CD14-positive monocyte (primary cell): ENCODE results near the gene ANKEF1. TPM values are rescaled to one million over a fixed set of nuclear protein-coding genes. Genes with fewer than 3 reads are reported as not detected.

Source experiments
- DNase-seq, 3 donors: peaks; one replicate each; pipeline ENCODE4 v3.0.0-alpha.2; 2011 to 2022
- H2AFZ ChIP-seq: 2 replicates; pipeline ENCODE4 v1.6.0; 2012; ENCODE audit warnings: mild to moderate bottlenecking, low read depth, low read length, inconsistent platforms; ENCODE audit not compliant: insufficient read depth, poor library complexity, severe bottlenecking
- H3K27ac ChIP-seq, 2 donors: 1 replicate in 1 of 2; 2 replicates in 1 of 2; pipeline ENCODE4 v1.5.1; 2012 to 2013; ENCODE audit warnings: low read length in 2 of 2, control low read depth in 1 of 2, inconsistent platforms in 1 of 2, low read depth in 1 of 2, mild to moderate bottlenecking in 1 of 2
- H3K27me3 ChIP-seq, 2 donors: one replicate each; pipeline versions ENCODE4 v1.6.0 to v1.6.1; 2011 to 2013; ENCODE audit warnings: low read length in 2 of 2; ENCODE audit not compliant: control insufficient read depth in 2 of 2, insufficient read depth in 2 of 2
- H3K36me3 ChIP-seq, 2 donors: replicated peaks in 1 of 2; 1 replicate in 1 of 2; 2 replicates in 1 of 2; pipeline versions ENCODE4 v1.5.1 to v1.6.1; 2012 to 2013; ENCODE audit warnings: low read length in 2 of 2, control low read depth in 1 of 2, inconsistent platforms in 1 of 2, mild to moderate bottlenecking in 1 of 2; ENCODE audit not compliant: insufficient read depth in 2 of 2, control insufficient read depth in 1 of 2
- H3K4me1 ChIP-seq, 2 donors: 1 replicate in 1 of 2; 2 replicates in 1 of 2; pipeline versions ENCODE4 v1.5.1 to v1.6.1; 2012 to 2013; ENCODE audit warnings: low read length in 2 of 2, control low read depth in 1 of 2, inconsistent platforms in 1 of 2, mild to moderate bottlenecking in 1 of 2, moderate library complexity in 1 of 2; ENCODE audit not compliant: insufficient read depth in 2 of 2, control insufficient read depth in 1 of 2
- H3K4me2 ChIP-seq: replicated peaks from 2 replicates; pipeline ENCODE3; 2012; ENCODE audit warnings: low read length, moderate library complexity, mild to moderate bottlenecking; ENCODE audit not compliant: poor library complexity, severe bottlenecking; ENCODE audit errors: extremely low read depth
- H3K4me3 ChIP-seq, 3 experiments: fragments of 200-600 bp in 1 of 3; sonication (generic) in 1 of 3; replicated peaks in 1 of 3; 1 replicate in 2 of 3; 2 replicates in 1 of 3; pipeline ENCODE4 v1.5.1; 2011 to 2013; ENCODE audit warnings: low read length in 3 of 3, mild to moderate bottlenecking in 3 of 3, control low read depth in 2 of 3, low read depth in 2 of 3, inconsistent platforms in 1 of 3, moderate library complexity in 1 of 3
- H3K79me2 ChIP-seq: 2 replicates; pipeline ENCODE4 v1.6.0; 2012; ENCODE audit warnings: mild to moderate bottlenecking, control low read depth, inconsistent platforms, low read length, moderate library complexity; ENCODE audit not compliant: insufficient read depth
- H3K9ac ChIP-seq: 2 replicates; pipeline ENCODE4 v1.6.0; 2017; ENCODE audit warnings: low read length, mild to moderate bottlenecking; ENCODE audit not compliant: insufficient read depth, poor library complexity, severe bottlenecking
- H3K9me3 ChIP-seq, 2 donors: replicated peaks in 1 of 2; 1 replicate in 1 of 2; 2 replicates in 1 of 2; pipeline versions ENCODE4 v1.5.1 to v1.6.1; 2012 to 2013; ENCODE audit warnings: low read length in 2 of 2, control low read depth in 1 of 2; ENCODE audit not compliant: control insufficient read depth in 1 of 2, insufficient read depth in 1 of 2
- H4K20me1 ChIP-seq: 2 replicates; pipeline ENCODE4 v1.6.0; 2012; ENCODE audit warnings: mild to moderate bottlenecking, low read length, control low read depth, moderate library complexity; ENCODE audit not compliant: insufficient read depth
- H3K27ac Mint-ChIP-seq, 7 donors: one replicate each; pipeline ENCODE4 v1.8.0; 2020; ENCODE audit warnings: mild to moderate bottlenecking in 7 of 7, mixed read lengths in 7 of 7, moderate library complexity in 6 of 7, inconsistent platforms in 2 of 7
- H3K27me3 Mint-ChIP-seq, 3 donors: one replicate each; pipeline ENCODE4 v1.8.0; 2021 to 2022; ENCODE audit warnings: low read depth in 3 of 3, mild to moderate bottlenecking in 3 of 3, mixed read lengths in 3 of 3, moderate library complexity in 3 of 3, inconsistent platforms in 1 of 3
- H3K36me3 Mint-ChIP-seq, 2 donors: one replicate each; pipeline ENCODE4 v1.8.0; 2020; ENCODE audit warnings: mixed read lengths in 2 of 2, inconsistent platforms in 1 of 2, mild to moderate bottlenecking in 1 of 2
- H3K4me1 Mint-ChIP-seq: one replicate; pipeline ENCODE4 v1.8.0; 2020; ENCODE audit warnings: mild to moderate bottlenecking, mixed read lengths
- H3K4me3 Mint-ChIP-seq, 2 donors: one replicate each; pipeline ENCODE4 v1.8.0; 2020; ENCODE audit warnings: mild to moderate bottlenecking in 2 of 2, mixed read lengths in 2 of 2, moderate library complexity in 1 of 2
- H3K9me3 Mint-ChIP-seq, 7 donors: one replicate each; pipeline ENCODE4 v1.8.0; 2020 to 2022; ENCODE audit warnings: mixed read lengths in 7 of 7, mild to moderate bottlenecking in 6 of 7, moderate library complexity in 6 of 7, inconsistent platforms in 2 of 7
- WGBS: methylation state at CpG from one replicate; pipeline ENCODE4 v1.1.5; 2013; ENCODE audit warnings: missing lambda C conversion rate; ENCODE audit not compliant: insufficient coverage; 5-methylcytosine and 5-hydroxymethylcytosine counted together
- intact Hi-C, 2 donors: fragments of 100-400 bp; cut with micrococcal nuclease; formaldehyde crosslinking; loops; one replicate each; pipeline versions ENCODE4 v1.15.0 to v1.15.1; 2023
- polyA plus RNA-seq, 3 donors: library from polyadenylated mRNA; depleted of rRNA in 1 of 3; unstranded in 2 of 3; stranded (reverse) in 1 of 3; fragments of 300-500 nt in 2 of 3; fragments of >200 nt in 1 of 3; fragmentation: Illumina TruSeq in 2 of 3; gene quantifications; 1 replicate in 2 of 3; 2 replicates in 1 of 3; pipeline ENCODE4 v1.2.3, GENCODE V29; 2012 to 2021
- TF ChIP-seq, protein P1 (sequence below): fragments of 200-600 bp; IDR thresholded peaks from one replicate; pipeline ENCODE4 v1.8.0; 2022; ENCODE audit warnings: antibody characterized with exemption, mild to moderate bottlenecking

The ANKEF1 gene
- polyA plus RNA-seq, 3 donors, result 0.03 to 0.15 (median 0.10) TPM

DNA sequence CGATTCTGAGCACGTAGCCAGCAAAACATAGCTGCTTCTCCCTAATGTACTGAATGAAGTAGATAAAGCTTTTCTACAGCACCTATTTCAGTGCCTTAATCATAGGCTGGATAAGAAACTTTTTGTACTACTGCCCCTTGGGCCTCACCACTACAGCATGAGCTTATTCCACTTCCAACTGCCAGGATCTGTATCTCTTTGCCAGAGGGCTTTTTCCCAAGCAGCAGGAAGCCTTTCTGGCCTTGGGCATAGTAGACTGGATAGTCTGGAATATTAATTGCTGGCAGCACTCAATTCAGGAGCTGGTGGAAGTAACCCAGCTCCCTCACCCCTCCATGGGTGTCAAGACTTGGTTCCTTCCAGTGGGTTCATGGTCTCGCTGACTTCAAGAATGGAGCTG is 43.6 kb downstream of the ANKEF1 start:
- Mint-ChIP-seq H3K27ac (peak overlapping the region in 1 of 7 donors; percentile 31), H3K36me3 (no peaks in the 10 kb centered on the region), H3K27me3 (peaks cover 0 to 2% (median 1%) of the 10 kb centered on the region in 3 donors), H3K4me3 (no peak overlapping the region), H3K9me3 (peaks cover 0 to 4% (median 2%) of the 10 kb centered on the region in 7 donors), H3K4me1 (no peaks in the 10 kb centered on the region)
- Histone ChIP-seq H3K79me2 (no peaks in the 10 kb centered on the region), H4K20me1 (no peaks in the 10 kb centered on the region), H3K27ac (no peak overlapping the region), H3K27me3 (no peaks in the 10 kb centered on the region), H3K9me3 (no peaks in the 10 kb centered on the region), H3K9ac (no peak overlapping the region), H3K4me3 (no peak overlapping the region), H3K4me2 (no peak overlapping the region), H3K36me3 (no peaks in the 10 kb centered on the region), H3K4me1 (no peaks in the 10 kb centered on the region), H2AFZ (no peak overlapping the region)
- intact Hi-C loops, result no loop called here
- no peak for DNase-seq
- TF ChIP-seq, protein P1, sequence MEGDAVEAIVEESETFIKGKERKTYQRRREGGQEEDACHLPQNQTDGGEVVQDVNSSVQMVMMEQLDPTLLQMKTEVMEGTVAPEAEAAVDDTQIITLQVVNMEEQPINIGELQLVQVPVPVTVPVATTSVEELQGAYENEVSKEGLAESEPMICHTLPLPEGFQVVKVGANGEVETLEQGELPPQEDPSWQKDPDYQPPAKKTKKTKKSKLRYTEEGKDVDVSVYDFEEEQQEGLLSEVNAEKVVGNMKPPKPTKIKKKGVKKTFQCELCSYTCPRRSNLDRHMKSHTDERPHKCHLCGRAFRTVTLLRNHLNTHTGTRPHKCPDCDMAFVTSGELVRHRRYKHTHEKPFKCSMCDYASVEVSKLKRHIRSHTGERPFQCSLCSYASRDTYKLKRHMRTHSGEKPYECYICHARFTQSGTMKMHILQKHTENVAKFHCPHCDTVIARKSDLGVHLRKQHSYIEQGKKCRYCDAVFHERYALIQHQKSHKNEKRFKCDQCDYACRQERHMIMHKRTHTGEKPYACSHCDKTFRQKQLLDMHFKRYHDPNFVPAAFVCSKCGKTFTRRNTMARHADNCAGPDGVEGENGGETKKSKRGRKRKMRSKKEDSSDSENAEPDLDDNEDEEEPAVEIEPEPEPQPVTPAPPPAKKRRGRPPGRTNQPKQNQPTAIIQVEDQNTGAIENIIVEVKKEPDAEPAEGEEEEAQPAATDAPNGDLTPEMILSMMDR, result no peak
- no CpG with 5 or more reads among the region's 3 CpGs for WGBS

DNA sequence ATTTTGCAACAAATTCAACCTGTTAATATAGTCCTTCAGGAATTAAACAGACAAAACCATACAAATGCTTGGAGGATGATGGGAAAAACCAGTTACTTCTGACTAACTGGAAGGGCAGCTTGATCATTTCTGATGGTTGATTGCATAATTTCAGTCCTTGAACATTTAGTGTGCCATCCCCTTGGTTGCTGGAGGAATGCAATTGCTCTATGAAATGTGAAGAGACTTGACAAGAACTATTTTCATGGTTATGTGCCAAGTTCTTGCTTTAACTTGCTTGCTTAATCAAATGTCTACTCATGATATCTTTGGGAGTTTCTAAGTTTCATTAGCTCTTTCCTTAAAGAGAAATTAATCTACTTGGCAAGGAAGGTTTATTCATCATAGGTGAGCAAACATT is 45.2 kb downstream of the ANKEF1 start:
- DNase-seq, result no peak
- Histone ChIP-seq H3K27ac (no peak overlapping the region), H3K36me3 (no peaks in the 10 kb centered on the region), H3K9me3 (no peaks in the 10 kb centered on the region), H3K79me2 (no peaks in the 10 kb centered on the region), H3K27me3 (no peaks in the 10 kb centered on the region), H2AFZ (no peak overlapping the region), H4K20me1 (no peaks in the 10 kb centered on the region), H3K4me1 (no peaks in the 10 kb centered on the region), H3K4me3 (no peak overlapping the region), H3K4me2 (no peak overlapping the region), H3K9ac (no peak overlapping the region)
- no peak overlapping the region for H3K27ac Mint-ChIP-seq
- no peak overlapping the region for H3K4me3 Mint-ChIP-seq
- peaks cover 0 to 4% (median 2%) of the 10 kb centered on the region in 7 donors for H3K9me3 Mint-ChIP-seq
- intact Hi-C loops, result no loop called here
- H3K4me1 Mint-ChIP-seq, result no peaks in the 10 kb centered on the region
- H3K36me3 Mint-ChIP-seq, result no peaks in the 10 kb centered on the region
- H3K27me3 Mint-ChIP-seq, result peaks cover 0 to 1% (median 0%) of the 10 kb centered on the region in 3 donors
- TF ChIP-seq, protein P1, result no peak
